ENCODE data around the gene SEMA3G.

DNA sequence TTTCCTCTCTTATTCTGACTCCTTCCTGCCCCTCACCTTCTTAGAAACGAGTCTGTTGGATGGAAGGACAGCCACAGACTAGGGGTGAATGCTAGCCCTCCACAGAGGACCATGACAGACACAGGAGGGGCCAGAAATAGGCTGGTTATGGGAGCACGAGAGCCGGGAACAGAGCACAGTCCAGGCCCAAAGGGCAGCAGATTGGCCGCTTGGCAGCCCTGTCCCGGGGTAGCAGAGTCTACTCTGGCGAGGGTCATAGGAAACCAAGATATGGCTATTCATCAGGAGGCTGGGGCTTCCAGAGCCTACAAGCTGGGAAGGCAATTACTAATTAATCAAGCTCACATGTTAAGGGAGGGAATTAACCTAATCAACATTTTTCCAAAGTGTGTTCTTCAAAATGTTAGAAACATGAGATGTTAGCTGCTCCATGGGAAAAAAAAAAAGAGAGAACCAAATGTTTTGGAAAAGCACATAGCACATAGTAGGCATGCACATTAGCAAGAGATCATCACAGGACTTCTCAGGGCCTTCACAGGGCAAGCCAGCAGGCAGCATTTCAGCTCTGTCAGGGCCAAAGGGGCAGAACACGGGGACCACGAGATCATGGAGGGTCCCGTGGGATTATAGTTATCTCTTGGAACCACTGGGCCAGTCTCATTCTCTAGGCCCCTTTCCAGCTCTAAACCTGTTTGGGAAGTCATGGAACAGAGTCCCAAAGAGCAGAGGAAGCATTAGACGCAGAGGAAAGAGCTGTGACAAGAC is 13.3 kb downstream of the SEMA3G start:
- TF ChIP-seq, protein P1, sequence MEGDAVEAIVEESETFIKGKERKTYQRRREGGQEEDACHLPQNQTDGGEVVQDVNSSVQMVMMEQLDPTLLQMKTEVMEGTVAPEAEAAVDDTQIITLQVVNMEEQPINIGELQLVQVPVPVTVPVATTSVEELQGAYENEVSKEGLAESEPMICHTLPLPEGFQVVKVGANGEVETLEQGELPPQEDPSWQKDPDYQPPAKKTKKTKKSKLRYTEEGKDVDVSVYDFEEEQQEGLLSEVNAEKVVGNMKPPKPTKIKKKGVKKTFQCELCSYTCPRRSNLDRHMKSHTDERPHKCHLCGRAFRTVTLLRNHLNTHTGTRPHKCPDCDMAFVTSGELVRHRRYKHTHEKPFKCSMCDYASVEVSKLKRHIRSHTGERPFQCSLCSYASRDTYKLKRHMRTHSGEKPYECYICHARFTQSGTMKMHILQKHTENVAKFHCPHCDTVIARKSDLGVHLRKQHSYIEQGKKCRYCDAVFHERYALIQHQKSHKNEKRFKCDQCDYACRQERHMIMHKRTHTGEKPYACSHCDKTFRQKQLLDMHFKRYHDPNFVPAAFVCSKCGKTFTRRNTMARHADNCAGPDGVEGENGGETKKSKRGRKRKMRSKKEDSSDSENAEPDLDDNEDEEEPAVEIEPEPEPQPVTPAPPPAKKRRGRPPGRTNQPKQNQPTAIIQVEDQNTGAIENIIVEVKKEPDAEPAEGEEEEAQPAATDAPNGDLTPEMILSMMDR (IDR thresholded peaks at IDR 0.05): no peak
- no peak for TF ChIP-seq POLR2A (IDR thresholded peaks at IDR 0.05)

Measured in thyroid gland (tissue), 4 donors.